ENCODE data around the gene PDZD11. TPM values are rescaled to one million over a fixed set of nuclear protein-coding genes. Genes with fewer than 3 reads are reported as not detected.

The PDZD11 gene
- total RNA-seq, 1 experiment from 2014 or later: 73.0 TPM

DNA sequence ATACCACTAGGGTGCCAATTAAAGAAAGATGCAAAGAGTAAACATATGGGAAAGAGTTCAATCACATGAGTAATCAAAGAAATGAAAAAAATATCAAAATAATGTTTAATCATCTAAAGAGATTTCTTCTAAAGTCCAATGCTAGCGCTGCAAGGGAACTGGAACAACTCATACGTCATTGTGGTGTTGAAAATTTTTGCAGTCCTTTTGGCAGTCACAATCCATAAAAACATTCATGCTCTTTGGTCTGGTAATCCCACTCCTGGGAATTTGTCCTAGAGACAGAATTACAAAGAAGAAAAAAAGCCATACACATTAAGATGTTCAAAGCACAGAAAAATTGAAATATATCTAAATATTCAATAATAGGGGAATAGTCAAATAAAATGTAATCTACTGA is 34.3 kb downstream of the PDZD11 start:
- Mint-ChIP-seq H3K27ac (ENCODE audit: unreplicated experiment) (peak overlapping the region; percentile 43), H3K4me3 (ENCODE audit: low read depth, unreplicated experiment) (no peak overlapping the region), H3K4me1 (ENCODE audit: low read depth, unreplicated experiment) (peaks cover 44% of the 10 kb centered on the region), H3K9me3 (ENCODE audit: low read depth, unreplicated experiment) (peaks cover 2% of the 10 kb centered on the region), H3K36me3 (ENCODE audit: insufficient read depth, unreplicated experiment) (no peaks in the 10 kb centered on the region), H3K27me3 (ENCODE audit: unreplicated experiment) (no peaks in the 10 kb centered on the region)
- TF ChIP-seq, protein P1, sequence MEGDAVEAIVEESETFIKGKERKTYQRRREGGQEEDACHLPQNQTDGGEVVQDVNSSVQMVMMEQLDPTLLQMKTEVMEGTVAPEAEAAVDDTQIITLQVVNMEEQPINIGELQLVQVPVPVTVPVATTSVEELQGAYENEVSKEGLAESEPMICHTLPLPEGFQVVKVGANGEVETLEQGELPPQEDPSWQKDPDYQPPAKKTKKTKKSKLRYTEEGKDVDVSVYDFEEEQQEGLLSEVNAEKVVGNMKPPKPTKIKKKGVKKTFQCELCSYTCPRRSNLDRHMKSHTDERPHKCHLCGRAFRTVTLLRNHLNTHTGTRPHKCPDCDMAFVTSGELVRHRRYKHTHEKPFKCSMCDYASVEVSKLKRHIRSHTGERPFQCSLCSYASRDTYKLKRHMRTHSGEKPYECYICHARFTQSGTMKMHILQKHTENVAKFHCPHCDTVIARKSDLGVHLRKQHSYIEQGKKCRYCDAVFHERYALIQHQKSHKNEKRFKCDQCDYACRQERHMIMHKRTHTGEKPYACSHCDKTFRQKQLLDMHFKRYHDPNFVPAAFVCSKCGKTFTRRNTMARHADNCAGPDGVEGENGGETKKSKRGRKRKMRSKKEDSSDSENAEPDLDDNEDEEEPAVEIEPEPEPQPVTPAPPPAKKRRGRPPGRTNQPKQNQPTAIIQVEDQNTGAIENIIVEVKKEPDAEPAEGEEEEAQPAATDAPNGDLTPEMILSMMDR (IDR thresholded peaks at IDR 0.05; ENCODE audit: unreplicated experiment): no peak
- no peak for DNase-seq
- BruUV-seq (replicated peaks): no TSS peak
- CTCF ChIA-PET: no interaction called here
- intact Hi-C loops (cut with micrococcal nuclease; ENCODE audit: unreplicated experiment): no loop called here

- Mint-ChIP-seq H3K36me3 (ENCODE audit: insufficient read depth, unreplicated experiment) (no peaks in the 10 kb centered on the region), H3K4me3 (ENCODE audit: low read depth, unreplicated experiment) (no peak overlapping the region), H3K27ac (ENCODE audit: unreplicated experiment) (peak overlapping the region; percentile 43), H3K9me3 (ENCODE audit: low read depth, unreplicated experiment) (peaks cover 2% of the 10 kb centered on the region), H3K27me3 (ENCODE audit: unreplicated experiment) (no peaks in the 10 kb centered on the region), H3K4me1 (ENCODE audit: low read depth, unreplicated experiment) (peaks cover 44% of the 10 kb centered on the region)
- intact Hi-C loops (cut with micrococcal nuclease; ENCODE audit: unreplicated experiment): no loop called here
- no TSS peak for BruUV-seq (replicated peaks)
- CTCF ChIA-PET: no interaction called here
- DNase-seq: peak; percentile 5
- TF ChIP-seq, protein P1 (IDR thresholded peaks at IDR 0.05; ENCODE audit: unreplicated experiment): no peak
Measured at GRCh38 chrX:70254909-70255308, 34.8 kb downstream of the PDZD11 start.

- CTCF ChIA-PET: no interaction called here
- DNase-seq: no peak
- Mint-ChIP-seq H3K4me1 (ENCODE audit: low read depth, unreplicated experiment) (peaks cover 44% of the 10 kb centered on the region), H3K9me3 (ENCODE audit: low read depth, unreplicated experiment) (peaks cover 2% of the 10 kb centered on the region), H3K27me3 (ENCODE audit: unreplicated experiment) (no peaks in the 10 kb centered on the region), H3K27ac (ENCODE audit: unreplicated experiment) (peak overlapping the region; percentile 43), H3K36me3 (ENCODE audit: insufficient read depth, unreplicated experiment) (no peaks in the 10 kb centered on the region), H3K4me3 (ENCODE audit: low read depth, unreplicated experiment) (no peak overlapping the region)
- intact Hi-C loops (cut with micrococcal nuclease; ENCODE audit: unreplicated experiment): no loop called here
- BruUV-seq (replicated peaks): no TSS peak
- TF ChIP-seq, protein P1 (IDR thresholded peaks at IDR 0.05; ENCODE audit: unreplicated experiment): no peak
Measured at GRCh38 chrX:70254063-70254400, 35.7 kb downstream of the PDZD11 start.

- no peaks in the 10 kb centered on the region for H3K36me3 Mint-ChIP-seq (ENCODE audit: insufficient read depth, unreplicated experiment)
- CTCF ChIA-PET: no interaction called here
- no peak for DNase-seq
- H3K4me3 Mint-ChIP-seq (ENCODE audit: low read depth, unreplicated experiment): no peak overlapping the region
- H3K9me3 Mint-ChIP-seq (ENCODE audit: low read depth, unreplicated experiment): peaks cover 2% of the 10 kb centered on the region
- intact Hi-C loops (cut with micrococcal nuclease; ENCODE audit: unreplicated experiment): no loop called here
- H3K27ac Mint-ChIP-seq (ENCODE audit: unreplicated experiment): no peak overlapping the region
- peaks cover 44% of the 10 kb centered on the region for H3K4me1 Mint-ChIP-seq (ENCODE audit: low read depth, unreplicated experiment)
- BruUV-seq (replicated peaks): no TSS peak
- no peaks in the 10 kb centered on the region for H3K27me3 Mint-ChIP-seq (ENCODE audit: unreplicated experiment)
- TF ChIP-seq, protein P1 (IDR thresholded peaks at IDR 0.05; ENCODE audit: unreplicated experiment): no peak
Measured at GRCh38 chrX:70253377-70254062, 36.2 kb downstream of the PDZD11 start.

Data from Calu3 (cell line).